HEK293 (cell line): ENCODE results near the gene RPL27.
A peak's percentile ranks its signal among the peaks of the same experiment; 100 is the strongest.

Source experiments
- FEZF1 ChIP-seq: fragments of 450-650 bp; formaldehyde crosslinking; IDR thresholded peaks from 2 replicates; pipeline ENCODE4 v1.5.1; 2016; ENCODE audit warnings: missing biosample characterization, missing genetic modification characterization
- GLIS2 ChIP-seq: fragments of 450-650 bp; formaldehyde crosslinking; IDR thresholded peaks from 2 replicates; pipeline ENCODE4 v1.5.1; 2016; ENCODE audit warnings: missing biosample characterization, missing genetic modification characterization
- HOXA7 ChIP-seq: sonication (generic); formaldehyde crosslinking; IDR thresholded peaks from 2 replicates; pipeline ENCODE4 v1.8.1; 2022; ENCODE audit warnings: missing genetic modification reagents, borderline replicate concordance
- KLF10 ChIP-seq: fragments of 450-650 bp; IDR thresholded peaks from 2 replicates; pipeline ENCODE4 v1.5.1; 2018; ENCODE audit warnings: missing biosample characterization, mild to moderate bottlenecking, missing genetic modification characterization
- RBAK ChIP-seq: fragments of 450-650 bp; formaldehyde crosslinking; IDR thresholded peaks from 2 replicates; pipeline ENCODE4 v1.5.1; 2016; ENCODE audit warnings: missing biosample characterization, missing genetic modification characterization
- SP2 ChIP-seq: fragments of 450-650 bp; formaldehyde crosslinking; IDR thresholded peaks from 2 replicates; pipeline ENCODE4 v1.5.1; 2016; ENCODE audit warnings: missing biosample characterization, missing genetic modification characterization
- YY1 ChIP-seq: fragments of 450-650 bp; formaldehyde crosslinking; IDR thresholded peaks from 2 replicates; pipeline ENCODE4 v1.5.1; 2018; ENCODE audit warnings: missing biosample characterization, missing genetic modification characterization
- YY2 ChIP-seq: fragments of 450-650 bp; formaldehyde crosslinking; IDR thresholded peaks from 2 replicates; pipeline ENCODE4 v1.5.1; 2016; ENCODE audit warnings: missing biosample characterization, missing genetic modification characterization
- ZBTB21 ChIP-seq: fragments of 450-650 bp; formaldehyde crosslinking; IDR thresholded peaks from 2 replicates; pipeline ENCODE4 v1.5.1; 2017; ENCODE audit warnings: missing biosample characterization, missing genetic modification characterization
- ZFP69B ChIP-seq: fragments of 450-650 bp; formaldehyde crosslinking; IDR thresholded peaks from 2 replicates; pipeline ENCODE4 v1.5.1; 2016; ENCODE audit warnings: missing biosample characterization, missing genetic modification characterization
- ZNF138 ChIP-seq: fragments of 450-650 bp; formaldehyde crosslinking; IDR thresholded peaks from 2 replicates; pipeline ENCODE4 v1.5.1; 2016; ENCODE audit warnings: missing biosample characterization, missing genetic modification characterization, borderline replicate concordance
- ZNF146 ChIP-seq: fragments of 450-650 bp; formaldehyde crosslinking; IDR thresholded peaks from 2 replicates; pipeline ENCODE4 v1.5.1; 2016; ENCODE audit warnings: missing biosample characterization, missing genetic modification characterization
- ZNF157 ChIP-seq: fragments of 450-650 bp; formaldehyde crosslinking; IDR thresholded peaks from 2 replicates; pipeline ENCODE4 v1.5.1; 2016; ENCODE audit warnings: missing biosample characterization, missing genetic modification characterization
- ZNF175 ChIP-seq: fragments of 450-650 bp; formaldehyde crosslinking; IDR thresholded peaks from 2 replicates; pipeline ENCODE4 v1.5.1; 2016; ENCODE audit warnings: missing biosample characterization, missing genetic modification characterization
- ZNF274 ChIP-seq, 2 experiments: fragments of 200-500 bp in 1 of 2; fragments of 450-650 bp in 1 of 2; sonication (Bioruptor generic) in 1 of 2; formaldehyde crosslinking in 1 of 2; IDR thresholded peaks; 2 replicates each; pipeline versions ENCODE4 v1.5.1 to v1.6.1; 2014 to 2016; ENCODE audit warnings: borderline replicate concordance in 1 of 2, inconsistent platforms in 1 of 2, low read length in 1 of 2, missing biosample characterization in 1 of 2, missing genetic modification characterization in 1 of 2
- ZNF433 ChIP-seq: fragments of 450-650 bp; formaldehyde crosslinking; IDR thresholded peaks from 2 replicates; pipeline ENCODE4 v1.5.1; 2016; ENCODE audit warnings: missing biosample characterization, missing genetic modification characterization, low read depth
- ZNF510 ChIP-seq: fragments of 450-650 bp; formaldehyde crosslinking; IDR thresholded peaks from 2 replicates; pipeline ENCODE4 v1.5.1; 2018; ENCODE audit warnings: mild to moderate bottlenecking, missing genetic modification characterization, missing biosample characterization; ENCODE audit not compliant: insufficient replicate concordance
- ZNF521 ChIP-seq: fragments of 450-650 bp; formaldehyde crosslinking; IDR thresholded peaks from 2 replicates; pipeline ENCODE4 v1.5.1; 2017; ENCODE audit warnings: missing biosample characterization, mild to moderate bottlenecking, missing genetic modification characterization
- ZNF530 ChIP-seq: fragments of 450-650 bp; formaldehyde crosslinking; IDR thresholded peaks from 2 replicates; pipeline ENCODE4 v1.5.1; 2016; ENCODE audit warnings: low read depth, missing biosample characterization, missing genetic modification characterization
- ZNF544 ChIP-seq: fragments of 450-650 bp; formaldehyde crosslinking; IDR thresholded peaks from 2 replicates; pipeline ENCODE4 v1.5.0; 2017; ENCODE audit warnings: missing biosample characterization, missing genetic modification characterization
- ZNF555 ChIP-seq: fragments of 450-650 bp; formaldehyde crosslinking; conservative IDR thresholded peaks from 2 replicates; pipeline ENCODE4 v1.5.1; 2017; ENCODE audit warnings: missing biosample characterization, mild to moderate bottlenecking, missing genetic modification characterization, inconsistent platforms
- ZNF600 ChIP-seq: fragments of 450-650 bp; formaldehyde crosslinking; IDR thresholded peaks from 2 replicates; pipeline ENCODE4 v1.5.1; 2016; ENCODE audit warnings: missing biosample characterization, missing genetic modification characterization
- ZNF623 ChIP-seq: fragments of 450-650 bp; formaldehyde crosslinking; IDR thresholded peaks from 2 replicates; pipeline ENCODE4 v1.5.1; 2016; ENCODE audit warnings: missing biosample characterization, missing genetic modification characterization
- ZNF670 ChIP-seq: fragments of 450-650 bp; formaldehyde crosslinking; IDR thresholded peaks from 2 replicates; pipeline ENCODE4 v1.5.1; 2016; ENCODE audit warnings: missing biosample characterization, missing genetic modification characterization, low read depth
- ZNF677 ChIP-seq: fragments of 450-650 bp; IDR thresholded peaks from 2 replicates; pipeline ENCODE4 v1.5.0; 2018; ENCODE audit warnings: missing biosample characterization, mild to moderate bottlenecking, missing genetic modification characterization, moderate library complexity
- ZNF777 ChIP-seq: fragments of 450-650 bp; formaldehyde crosslinking; IDR thresholded peaks from 2 replicates; pipeline ENCODE4 v1.5.1; 2017; ENCODE audit warnings: missing biosample characterization, missing genetic modification characterization, borderline replicate concordance
- ZNF830 ChIP-seq: fragments of 450-650 bp; IDR thresholded peaks from 2 replicates; pipeline ENCODE4 v1.5.0; 2018; ENCODE audit warnings: missing biosample characterization, missing genetic modification characterization, low read depth, mild to moderate bottlenecking, moderate library complexity
- TF ChIP-seq, protein P1 (sequence below): fragments of 450-650 bp; formaldehyde crosslinking; IDR thresholded peaks from 2 replicates; pipeline ENCODE4 v1.5.1; 2016; ENCODE audit warnings: missing biosample characterization, missing genetic modification characterization
- TF ChIP-seq, protein P2 (sequence below): fragments of 450-650 bp; formaldehyde crosslinking; IDR thresholded peaks from 2 replicates; pipeline ENCODE4 v1.5.1; 2016; ENCODE audit warnings: missing biosample characterization, missing genetic modification characterization
- TF ChIP-seq, protein P3 (sequence below): fragments of 450-650 bp; formaldehyde crosslinking; IDR thresholded peaks from 2 replicates; pipeline ENCODE4 v1.5.1; 2016; ENCODE audit warnings: missing biosample characterization, missing genetic modification characterization
- TF ChIP-seq, protein P4 (sequence below): IDR thresholded peaks from 2 replicates; pipeline ENCODE4 v1.6.1; 2011; ENCODE audit warnings: mild to moderate bottlenecking, low read depth, low read length, borderline replicate concordance
- TF ChIP-seq, protein P5 (sequence below): fragments of 450-650 bp; formaldehyde crosslinking; IDR thresholded peaks from 2 replicates; pipeline ENCODE4 v1.5.1; 2016; ENCODE audit warnings: missing biosample characterization, missing genetic modification characterization

The RPL27 gene

DNA sequence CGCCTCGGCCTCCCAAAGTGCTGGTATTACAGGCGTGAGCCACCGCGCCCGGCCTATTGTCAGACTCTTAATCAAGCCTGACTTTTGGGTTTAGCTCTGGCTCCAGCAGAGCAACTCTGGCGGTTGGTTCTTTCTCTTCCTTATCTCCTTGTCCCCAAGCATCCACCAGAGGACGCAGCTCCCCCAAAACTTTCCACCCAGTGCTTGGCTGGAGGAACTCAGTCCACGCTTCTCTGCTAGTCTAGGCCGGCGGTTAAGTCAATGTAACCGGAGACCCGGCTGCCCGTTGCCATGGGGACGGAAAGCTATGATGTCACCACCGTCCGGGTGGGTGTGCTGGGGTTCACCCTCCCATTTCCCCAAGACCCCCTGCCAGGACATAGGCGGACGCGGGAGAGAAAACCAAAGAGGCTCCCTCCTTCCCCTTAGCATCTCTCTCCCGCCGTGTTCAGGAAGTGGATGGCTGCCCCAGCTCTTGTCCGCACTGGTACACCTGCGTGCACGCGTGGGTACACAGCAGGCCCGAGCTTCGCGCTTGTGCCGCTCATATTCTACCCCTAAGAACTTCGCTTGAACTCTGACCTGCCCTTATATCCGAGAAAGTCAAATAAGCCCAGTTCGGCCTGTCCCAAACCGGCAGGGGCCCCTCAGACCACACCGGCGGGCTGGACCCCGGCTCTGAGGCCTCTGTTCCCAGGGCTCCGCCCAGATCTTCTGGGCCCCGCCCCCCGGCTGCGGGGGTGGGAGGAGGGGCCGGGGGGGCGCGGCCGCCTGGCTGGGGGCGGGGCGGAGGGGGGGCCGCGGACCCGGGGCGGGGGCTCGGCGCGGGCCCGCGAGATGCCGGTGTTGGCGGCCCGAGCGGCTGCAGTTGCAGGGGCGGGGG is 26.4 kb downstream of the RPL27 start, which contains the start of gene RND2 (continued):
- TF ChIP-seq YY1 = 0 out of 2 replicates have a peak, but pooled peaks have one; percentile 13
- no peak for TF ChIP-seq ZNF510
- TF ChIP-seq ZNF433 (tag by site-specific recombination) = no peak
- TF ChIP-seq KLF10 (tag by site-specific recombination) = peak; percentile 92
- no peak for TF ChIP-seq ZNF830
- TF ChIP-seq ZNF544 = no peak
- no peak for TF ChIP-seq ZNF670 (tag by site-specific recombination)
- TF ChIP-seq ZNF521 (tag by site-specific recombination) = no peak
- TF ChIP-seq, protein P1, sequence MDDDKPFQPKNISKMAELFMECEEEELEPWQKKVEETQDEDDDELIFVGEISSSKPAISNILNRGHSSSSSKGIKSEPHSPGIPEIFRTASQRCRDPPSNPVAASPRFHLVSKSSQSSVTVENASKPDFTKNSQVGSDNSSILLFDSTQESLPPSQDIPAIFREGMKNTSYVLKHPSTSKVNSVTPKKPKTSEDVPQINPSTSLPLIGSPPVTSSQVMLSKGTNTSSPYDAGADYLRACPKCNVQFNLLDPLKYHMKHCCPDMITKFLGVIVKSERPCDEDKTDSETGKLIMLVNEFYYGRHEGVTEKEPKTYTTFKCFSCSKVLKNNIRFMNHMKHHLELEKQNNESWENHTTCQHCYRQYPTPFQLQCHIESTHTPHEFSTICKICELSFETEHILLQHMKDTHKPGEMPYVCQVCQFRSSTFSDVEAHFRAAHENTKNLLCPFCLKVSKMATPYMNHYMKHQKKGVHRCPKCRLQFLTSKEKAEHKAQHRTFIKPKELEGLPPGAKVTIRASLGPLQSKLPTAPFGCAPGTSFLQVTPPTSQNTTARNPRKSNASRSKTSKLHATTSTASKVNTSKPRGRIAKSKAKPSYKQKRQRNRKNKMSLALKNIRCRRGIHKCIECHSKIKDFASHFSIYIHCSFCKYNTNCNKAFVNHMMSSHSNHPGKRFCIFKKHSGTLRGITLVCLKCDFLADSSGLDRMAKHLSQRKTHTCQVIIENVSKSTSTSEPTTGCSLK = no peak
- no peak for TF ChIP-seq ZNF555
- peak; percentile 99 for TF ChIP-seq GLIS2 (tag by site-specific recombination)
- TF ChIP-seq, protein P2, sequence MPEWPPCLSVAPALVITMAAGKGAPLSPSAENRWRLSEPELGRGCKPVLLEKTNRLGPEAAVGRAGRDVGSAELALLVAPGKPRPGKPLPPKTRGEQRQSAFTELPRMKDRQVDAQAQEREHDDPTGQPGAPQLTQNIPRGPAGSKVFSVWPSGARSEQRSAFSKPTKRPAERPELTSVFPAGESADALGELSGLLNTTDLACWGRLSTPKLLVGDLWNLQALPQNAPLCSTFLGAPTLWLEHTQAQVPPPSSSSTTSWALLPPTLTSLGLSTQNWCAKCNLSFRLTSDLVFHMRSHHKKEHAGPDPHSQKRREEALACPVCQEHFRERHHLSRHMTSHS (tag by site-specific recombination) = no peak
- peak; percentile 92 for TF ChIP-seq ZBTB21 (tag by site-specific recombination)
- TF ChIP-seq, protein P3, sequence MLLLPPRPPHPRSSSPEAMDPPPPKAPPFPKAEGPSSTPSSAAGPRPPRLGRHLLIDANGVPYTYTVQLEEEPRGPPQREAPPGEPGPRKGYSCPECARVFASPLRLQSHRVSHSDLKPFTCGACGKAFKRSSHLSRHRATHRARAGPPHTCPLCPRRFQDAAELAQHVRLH = peak; percentile 67; the same call in 1 of the 2 replicates
- TF ChIP-seq ZNF138 (tag by site-specific recombination) = no peak
- TF ChIP-seq ZNF677 (tag by site-specific recombination) = 0 out of 2 replicates have a peak, but pooled peaks have one; percentile 45
- no peak; the same call in 1 of the 2 replicates for TF ChIP-seq ZNF600 (tag by site-specific recombination)
- TF ChIP-seq ZNF274 (IDR thresholded peaks at IDR 0.05; ENCODE audit: low read length) = no peak
- no peak for TF ChIP-seq ZNF274 (tag by site-specific recombination; IDR thresholded peaks at IDR 0.05; ENCODE audit: borderline replicate concordance)
- TF ChIP-seq YY2 = no peak
- TF ChIP-seq ZNF175 = no peak
- peak; percentile 51 for TF ChIP-seq SP2 (tag by site-specific recombination)
- no peak for TF ChIP-seq ZNF157
- TF ChIP-seq HOXA7 (CRISPR knock-in tag) = no peak
- no peak for TF ChIP-seq ZNF777 (tag by site-specific recombination)
- TF ChIP-seq, protein P4, sequence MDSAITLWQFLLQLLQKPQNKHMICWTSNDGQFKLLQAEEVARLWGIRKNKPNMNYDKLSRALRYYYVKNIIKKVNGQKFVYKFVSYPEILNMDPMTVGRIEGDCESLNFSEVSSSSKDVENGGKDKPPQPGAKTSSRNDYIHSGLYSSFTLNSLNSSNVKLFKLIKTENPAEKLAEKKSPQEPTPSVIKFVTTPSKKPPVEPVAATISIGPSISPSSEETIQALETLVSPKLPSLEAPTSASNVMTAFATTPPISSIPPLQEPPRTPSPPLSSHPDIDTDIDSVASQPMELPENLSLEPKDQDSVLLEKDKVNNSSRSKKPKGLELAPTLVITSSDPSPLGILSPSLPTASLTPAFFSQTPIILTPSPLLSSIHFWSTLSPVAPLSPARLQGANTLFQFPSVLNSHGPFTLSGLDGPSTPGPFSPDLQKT = no peak
- TF ChIP-seq ZFP69B = no peak
- TF ChIP-seq ZNF146 (tag by site-specific recombination) = no peak
- no peak for TF ChIP-seq FEZF1
- no peak for TF ChIP-seq ZNF530 (tag by site-specific recombination)
- no peak for TF ChIP-seq ZNF623
- no peak for TF ChIP-seq RBAK (tag by site-specific recombination)
- TF ChIP-seq, protein P5, sequence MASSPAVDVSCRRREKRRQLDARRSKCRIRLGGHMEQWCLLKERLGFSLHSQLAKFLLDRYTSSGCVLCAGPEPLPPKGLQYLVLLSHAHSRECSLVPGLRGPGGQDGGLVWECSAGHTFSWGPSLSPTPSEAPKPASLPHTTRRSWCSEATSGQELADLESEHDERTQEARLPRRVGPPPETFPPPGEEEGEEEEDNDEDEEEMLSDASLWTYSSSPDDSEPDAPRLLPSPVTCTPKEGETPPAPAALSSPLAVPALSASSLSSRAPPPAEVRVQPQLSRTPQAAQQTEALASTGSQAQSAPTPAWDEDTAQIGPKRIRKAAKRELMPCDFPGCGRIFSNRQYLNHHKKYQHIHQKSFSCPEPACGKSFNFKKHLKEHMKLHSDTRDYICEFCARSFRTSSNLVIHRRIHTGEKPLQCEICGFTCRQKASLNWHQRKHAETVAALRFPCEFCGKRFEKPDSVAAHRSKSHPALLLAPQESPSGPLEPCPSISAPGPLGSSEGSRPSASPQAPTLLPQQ (tag by site-specific recombination) = peak; percentile 35; the same call in 1 of the 2 replicates
